HCT116 (cell line): Measurements from ENCODE around the gene KIF5C.

Source experiments
- EGR1 ChIP-seq: IDR thresholded peaks from 2 replicates; pipeline ENCODE4 v1.6.1; 2012; ENCODE audit warnings: low read depth
- EZH2 ChIP-seq: fragments of 200-600 bp; sonication (generic); IDR thresholded peaks from 2 replicates; pipeline ENCODE4 v1.6.1; 2017; ENCODE audit warnings: antibody characterized with exemption, mixed run types
- EZH2phosphoT487 ChIP-seq: fragments of 200-600 bp; IDR thresholded peaks from 2 replicates; pipeline ENCODE4 v1.6.1; 2018; ENCODE audit warnings: antibody characterized with exemption, borderline replicate concordance
- TF ChIP-seq, protein P1 (sequence below), 3 experiments: fragments of 200-600 bp in 1 of 3; sonication (generic) in 1 of 3; IDR thresholded peaks in 2 of 3; conservative IDR thresholded peaks in 1 of 3; 2 replicates each; pipeline ENCODE4 v1.5.1; 2012 to 2017; ENCODE audit warnings: low read depth in 2 of 3, low read length in 2 of 3, antibody characterized with exemption in 1 of 3, borderline replicate concordance in 1 of 3, control low read depth in 1 of 3, mild to moderate bottlenecking in 1 of 3, mixed read lengths in 1 of 3, mixed run types in 1 of 3, moderate library complexity in 1 of 3; ENCODE audit not compliant: insufficient read depth in 1 of 3

DNA sequence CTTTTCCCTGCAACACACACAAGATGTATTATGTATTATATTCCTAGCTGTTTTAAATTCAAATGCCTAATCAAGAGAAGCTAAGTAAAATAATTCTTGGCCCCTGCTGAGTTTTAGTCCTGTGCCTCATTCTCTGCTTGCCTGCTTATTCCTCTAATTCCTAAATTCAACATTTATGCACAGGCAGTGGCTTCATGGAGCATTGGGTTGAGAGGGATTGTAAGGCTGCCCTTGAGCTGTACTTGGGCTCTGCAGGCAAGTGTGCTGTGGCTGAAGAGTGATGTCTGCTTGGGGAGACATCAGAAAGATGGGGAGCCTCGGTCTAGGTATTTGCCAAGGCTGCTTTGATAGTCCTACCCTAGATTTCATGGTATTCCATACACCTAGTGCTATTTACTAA, 27.8 kb downstream of the KIF5C start:
- TF ChIP-seq, protein P1, sequence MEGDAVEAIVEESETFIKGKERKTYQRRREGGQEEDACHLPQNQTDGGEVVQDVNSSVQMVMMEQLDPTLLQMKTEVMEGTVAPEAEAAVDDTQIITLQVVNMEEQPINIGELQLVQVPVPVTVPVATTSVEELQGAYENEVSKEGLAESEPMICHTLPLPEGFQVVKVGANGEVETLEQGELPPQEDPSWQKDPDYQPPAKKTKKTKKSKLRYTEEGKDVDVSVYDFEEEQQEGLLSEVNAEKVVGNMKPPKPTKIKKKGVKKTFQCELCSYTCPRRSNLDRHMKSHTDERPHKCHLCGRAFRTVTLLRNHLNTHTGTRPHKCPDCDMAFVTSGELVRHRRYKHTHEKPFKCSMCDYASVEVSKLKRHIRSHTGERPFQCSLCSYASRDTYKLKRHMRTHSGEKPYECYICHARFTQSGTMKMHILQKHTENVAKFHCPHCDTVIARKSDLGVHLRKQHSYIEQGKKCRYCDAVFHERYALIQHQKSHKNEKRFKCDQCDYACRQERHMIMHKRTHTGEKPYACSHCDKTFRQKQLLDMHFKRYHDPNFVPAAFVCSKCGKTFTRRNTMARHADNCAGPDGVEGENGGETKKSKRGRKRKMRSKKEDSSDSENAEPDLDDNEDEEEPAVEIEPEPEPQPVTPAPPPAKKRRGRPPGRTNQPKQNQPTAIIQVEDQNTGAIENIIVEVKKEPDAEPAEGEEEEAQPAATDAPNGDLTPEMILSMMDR (IDR thresholded peaks at IDR 0.05 in 2 of 3, conservative IDR thresholded peaks at IDR 0.05 in 1 of 3; ENCODE audit: borderline replicate concordance in 1 of 3, insufficient read depth in 1 of 3, low read depth in 2 of 3, low read length in 2 of 3) = no peak
- TF ChIP-seq EZH2 (no peak), EZH2phosphoT487 (no peak), EGR1 (no peak)
